ENCODE measurements around the gene GPATCH8.

The GPATCH8 gene

DNA sequence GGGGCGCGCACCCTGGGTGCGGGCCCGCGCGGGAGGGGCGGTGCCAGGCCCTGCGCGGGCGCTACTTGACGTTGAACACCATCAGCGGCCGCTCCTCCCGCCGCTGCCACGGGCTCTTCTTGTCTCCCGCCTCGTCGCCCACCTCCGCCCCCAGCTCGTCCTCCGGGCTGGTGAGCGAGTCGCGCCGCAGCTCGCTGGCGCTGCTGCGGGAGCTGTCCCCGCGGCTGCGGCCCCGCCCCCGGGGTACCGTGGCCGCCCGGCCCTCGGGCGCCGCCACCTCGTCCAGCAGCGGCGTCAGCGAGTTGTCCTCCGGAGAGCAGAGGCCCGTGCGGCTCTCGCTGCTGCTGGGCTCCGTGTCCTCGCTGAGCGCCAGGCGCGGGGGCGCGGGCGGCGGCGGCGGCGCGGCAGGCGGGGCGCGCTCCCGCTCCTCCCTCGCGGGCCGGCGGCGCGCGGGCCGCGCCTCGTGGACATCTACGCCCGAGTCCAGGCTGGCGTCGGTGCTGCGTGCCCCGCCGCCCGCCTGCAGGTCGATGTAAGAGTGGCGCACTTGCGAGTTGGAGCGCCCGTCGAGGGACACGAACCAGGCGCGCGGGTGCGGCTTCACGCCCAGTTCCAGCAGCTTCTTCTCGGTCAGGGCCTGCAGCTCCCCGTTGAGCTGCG, 149.4 kb downstream of the GPATCH8 start:
- TF ChIP-seq, protein P1, sequence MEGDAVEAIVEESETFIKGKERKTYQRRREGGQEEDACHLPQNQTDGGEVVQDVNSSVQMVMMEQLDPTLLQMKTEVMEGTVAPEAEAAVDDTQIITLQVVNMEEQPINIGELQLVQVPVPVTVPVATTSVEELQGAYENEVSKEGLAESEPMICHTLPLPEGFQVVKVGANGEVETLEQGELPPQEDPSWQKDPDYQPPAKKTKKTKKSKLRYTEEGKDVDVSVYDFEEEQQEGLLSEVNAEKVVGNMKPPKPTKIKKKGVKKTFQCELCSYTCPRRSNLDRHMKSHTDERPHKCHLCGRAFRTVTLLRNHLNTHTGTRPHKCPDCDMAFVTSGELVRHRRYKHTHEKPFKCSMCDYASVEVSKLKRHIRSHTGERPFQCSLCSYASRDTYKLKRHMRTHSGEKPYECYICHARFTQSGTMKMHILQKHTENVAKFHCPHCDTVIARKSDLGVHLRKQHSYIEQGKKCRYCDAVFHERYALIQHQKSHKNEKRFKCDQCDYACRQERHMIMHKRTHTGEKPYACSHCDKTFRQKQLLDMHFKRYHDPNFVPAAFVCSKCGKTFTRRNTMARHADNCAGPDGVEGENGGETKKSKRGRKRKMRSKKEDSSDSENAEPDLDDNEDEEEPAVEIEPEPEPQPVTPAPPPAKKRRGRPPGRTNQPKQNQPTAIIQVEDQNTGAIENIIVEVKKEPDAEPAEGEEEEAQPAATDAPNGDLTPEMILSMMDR (IDR thresholded peaks at IDR 0.05), result no peak

DNA sequence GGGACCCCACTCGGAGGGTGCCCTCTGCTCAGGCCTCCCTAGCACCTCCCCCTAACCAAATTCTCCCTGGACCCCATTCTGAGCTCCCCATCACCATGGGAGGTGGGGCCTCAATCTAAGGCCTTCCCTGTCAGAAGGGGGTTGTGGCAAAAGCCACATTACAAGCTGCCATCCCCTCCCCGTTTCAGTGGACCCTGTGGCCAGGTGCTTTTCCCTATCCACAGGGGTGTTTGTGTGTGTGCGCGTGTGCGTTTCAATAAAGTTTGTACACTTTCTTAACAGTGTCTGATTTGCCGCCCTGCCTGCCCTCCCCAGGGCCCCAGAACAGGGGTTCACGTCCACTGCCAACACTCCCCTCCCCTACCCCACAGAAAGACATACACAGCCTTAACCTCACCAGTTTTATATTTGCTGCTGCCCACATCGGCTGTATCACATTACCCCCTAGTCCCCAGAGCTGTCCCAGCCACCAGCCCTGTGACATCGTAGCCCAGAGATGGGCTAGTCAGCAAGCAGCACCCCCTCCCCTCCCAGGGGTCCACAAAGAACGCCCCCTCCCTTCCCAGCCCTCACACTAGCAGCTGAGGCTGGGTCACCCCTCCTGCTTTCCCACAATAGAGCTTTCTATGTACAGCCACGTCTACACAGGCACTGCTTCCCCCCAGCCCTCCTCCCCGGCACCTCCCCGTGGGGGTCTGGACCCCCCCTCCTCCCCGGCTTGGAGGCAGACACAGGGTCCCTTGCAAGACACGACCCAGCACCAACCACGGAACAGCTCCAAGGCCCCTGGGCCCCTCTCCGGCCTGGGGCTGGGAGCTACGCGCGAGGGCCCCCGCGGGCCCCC, 150.2 kb downstream of the GPATCH8 start:
- TF ChIP-seq, protein P1 (IDR thresholded peaks at IDR 0.05), result no peak

DNA sequence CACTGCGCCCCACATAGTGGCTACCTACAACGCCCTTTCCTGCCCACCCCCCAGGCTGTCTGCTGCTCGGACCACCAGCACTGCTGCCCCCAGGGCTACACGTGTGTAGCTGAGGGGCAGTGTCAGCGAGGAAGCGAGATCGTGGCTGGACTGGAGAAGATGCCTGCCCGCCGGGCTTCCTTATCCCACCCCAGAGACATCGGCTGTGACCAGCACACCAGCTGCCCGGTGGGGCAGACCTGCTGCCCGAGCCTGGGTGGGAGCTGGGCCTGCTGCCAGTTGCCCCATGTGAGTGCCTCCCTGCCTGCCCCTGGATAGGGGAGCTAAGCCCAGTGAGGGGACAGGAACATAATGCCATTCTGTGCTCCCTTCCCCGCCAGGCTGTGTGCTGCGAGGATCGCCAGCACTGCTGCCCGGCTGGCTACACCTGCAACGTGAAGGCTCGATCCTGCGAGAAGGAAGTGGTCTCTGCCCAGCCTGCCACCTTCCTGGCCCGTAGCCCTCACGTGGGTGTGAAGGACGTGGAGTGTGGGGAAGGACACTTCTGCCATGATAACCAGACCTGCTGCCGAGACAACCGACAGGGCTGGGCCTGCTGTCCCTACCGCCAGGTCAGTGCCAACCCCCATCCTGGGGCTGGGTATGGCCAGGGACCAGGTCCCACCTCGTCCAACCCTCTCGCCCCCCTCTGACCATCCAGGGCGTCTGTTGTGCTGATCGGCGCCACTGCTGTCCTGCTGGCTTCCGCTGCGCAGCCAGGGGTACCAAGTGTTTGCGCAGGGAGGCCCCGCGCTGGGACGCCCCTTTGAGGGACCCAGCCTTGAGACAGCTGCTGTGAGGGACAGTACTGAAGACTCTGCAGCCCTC, 151.0 kb downstream of the GPATCH8 start:
- TF ChIP-seq, protein P1 (IDR thresholded peaks at IDR 0.05), result no peak

DNA sequence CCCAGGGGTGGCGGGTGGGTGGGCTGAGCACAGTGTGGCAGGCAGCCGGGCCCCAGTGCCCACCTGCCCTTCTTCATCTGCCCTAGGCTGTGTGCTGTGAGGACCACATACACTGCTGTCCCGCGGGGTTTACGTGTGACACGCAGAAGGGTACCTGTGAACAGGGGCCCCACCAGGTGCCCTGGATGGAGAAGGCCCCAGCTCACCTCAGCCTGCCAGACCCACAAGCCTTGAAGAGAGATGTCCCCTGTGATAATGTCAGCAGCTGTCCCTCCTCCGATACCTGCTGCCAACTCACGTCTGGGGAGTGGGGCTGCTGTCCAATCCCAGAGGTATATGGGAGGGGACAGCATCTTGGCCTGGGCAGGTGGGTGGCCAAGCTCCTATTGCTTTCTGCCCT, 151.7 kb downstream of the GPATCH8 start:
- TF ChIP-seq, protein P1 (IDR thresholded peaks at IDR 0.05), result no peak

DNA sequence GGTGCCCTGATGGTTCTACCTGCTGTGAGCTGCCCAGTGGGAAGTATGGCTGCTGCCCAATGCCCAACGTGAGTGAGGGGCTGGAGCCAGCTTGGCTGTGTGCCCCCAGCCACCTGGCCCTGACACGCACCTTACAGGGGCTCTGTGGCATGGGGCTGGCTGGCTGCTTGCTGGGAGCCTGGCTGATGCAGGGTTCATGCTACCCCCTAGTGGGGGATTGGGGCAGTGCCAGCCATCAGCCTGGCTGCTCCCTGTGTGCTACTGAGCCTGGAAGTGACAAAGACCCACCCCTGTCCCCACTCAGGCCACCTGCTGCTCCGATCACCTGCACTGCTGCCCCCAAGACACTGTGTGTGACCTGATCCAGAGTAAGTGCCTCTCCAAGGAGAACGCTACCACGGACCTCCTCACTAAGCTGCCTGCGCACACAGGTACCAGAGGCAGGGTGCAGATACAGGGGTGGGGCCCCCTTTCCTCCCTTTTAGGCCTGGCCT, 152.4 kb downstream of the GPATCH8 start:
- TF ChIP-seq, protein P1 (IDR thresholded peaks at IDR 0.05), result peak; percentile 55

DNA sequence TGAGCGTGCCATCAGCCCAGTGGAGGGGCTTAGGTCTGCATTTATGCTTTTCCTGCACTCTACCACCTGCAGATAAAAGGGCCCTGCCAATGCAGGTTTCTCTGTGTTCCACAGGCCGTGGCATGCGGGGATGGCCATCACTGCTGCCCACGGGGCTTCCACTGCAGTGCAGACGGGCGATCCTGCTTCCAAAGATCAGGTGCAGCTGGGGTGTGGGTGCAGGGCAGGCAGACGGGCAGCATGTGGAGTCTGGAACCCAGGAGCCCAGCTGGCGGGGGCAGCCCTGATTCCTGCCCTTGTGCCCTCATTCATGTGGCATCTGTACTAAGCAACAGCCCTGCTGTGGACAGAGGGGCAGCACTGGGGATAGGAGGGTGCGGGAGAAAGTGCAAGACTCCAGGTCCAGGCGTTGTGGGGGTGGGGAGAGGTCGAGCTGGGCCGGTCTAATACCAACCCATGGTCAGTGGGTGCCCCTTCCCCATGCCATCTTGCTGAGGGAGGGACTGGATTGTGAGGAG, 153.6 kb downstream of the GPATCH8 start:
- TF ChIP-seq, protein P1 (IDR thresholded peaks at IDR 0.05), result no peak

DNA sequence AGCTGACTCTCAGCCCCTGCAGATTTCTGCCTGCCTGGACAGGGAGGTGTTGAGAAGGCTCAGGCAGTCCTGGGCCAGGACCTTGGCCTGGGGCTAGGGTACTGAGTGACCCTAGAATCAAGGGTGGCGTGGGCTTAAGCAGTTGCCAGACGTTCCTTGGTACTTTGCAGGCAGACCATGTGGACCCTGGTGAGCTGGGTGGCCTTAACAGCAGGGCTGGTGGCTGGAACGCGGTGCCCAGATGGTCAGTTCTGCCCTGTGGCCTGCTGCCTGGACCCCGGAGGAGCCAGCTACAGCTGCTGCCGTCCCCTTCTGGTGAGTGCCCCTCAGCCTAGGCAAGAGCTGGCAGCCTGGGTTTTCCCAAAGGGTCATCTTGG, 154.2 kb downstream of the GPATCH8 start:
- TF ChIP-seq, protein P1 (IDR thresholded peaks at IDR 0.05), result no peak

All from LNCAP (cell line).